Heart left ventricle (tissue), 16 donors: ENCODE data around the gene NDEL1. TPM values are rescaled to one million over a fixed set of nuclear protein-coding genes. Genes with fewer than 3 reads are reported as not detected.
A peak's percentile ranks its signal among the peaks of the same experiment; 100 is the strongest.

Experiments used
- ATAC-seq, 4 donors: fragments of 200-7000 bp; cut with Tn5 transposase; one replicate each; pipeline ENCODE4 v1.9.1; 2020 to 2022; ENCODE audit warnings: moderate library complexity in 4 of 4, mild to moderate bottlenecking in 3 of 4, moderate number of reproducible peaks in 1 of 4
- DNase-seq, 5 donors: peaks; one replicate each; pipeline ENCODE4 v3.0.0-alpha.2; 2020
- H3K27ac ChIP-seq, 12 donors: fragments of 200-600 bp; sonication (generic) in 4 of 12; one replicate each; pipeline versions ENCODE4 v1.5.0 to v1.8.0; 2016 to 2022; ENCODE audit warnings: mild to moderate bottlenecking in 2 of 12
- H3K27me3 ChIP-seq, 9 donors: fragments of 200-600 bp; sonication (generic) in 2 of 9; one replicate each; pipeline versions ENCODE4 v1.5.1 to v1.8.0; 2016 to 2022; ENCODE audit warnings: mild to moderate bottlenecking in 3 of 9
- H3K36me3 ChIP-seq, 9 donors: fragments of 200-600 bp; sonication (generic) in 2 of 9; one replicate each; pipeline versions ENCODE4 v1.5.0 to v1.8.0; 2018 to 2022; ENCODE audit warnings: mild to moderate bottlenecking in 2 of 9
- H3K4me1 ChIP-seq, 12 donors: fragments of 200-600 bp; sonication (generic) in 4 of 12; one replicate each; pipeline versions ENCODE4 v1.5.0 to v1.8.0; 2016 to 2022; ENCODE audit warnings: mild to moderate bottlenecking in 3 of 12
- H3K4me3 ChIP-seq, 12 donors: fragments of 200-600 bp; sonication (generic) in 4 of 12; one replicate each; pipeline versions ENCODE4 v1.5.0 to v1.8.0; 2017 to 2022; ENCODE audit warnings: mild to moderate bottlenecking in 9 of 12, moderate library complexity in 4 of 12
- H3K9me3 ChIP-seq, 12 donors: fragments of 200-600 bp; sonication (generic) in 4 of 12; one replicate each; pipeline versions ENCODE4 v1.5.0 to v1.8.0; 2016 to 2022; ENCODE audit warnings: mild to moderate bottlenecking in 1 of 12
- POLR2A ChIP-seq, 2 donors: fragments of 450-650 bp; IDR thresholded peaks; one replicate each; pipeline ENCODE4 v1.6.1; 2017; ENCODE audit warnings: antibody characterized with exemption in 2 of 2, mild to moderate bottlenecking in 2 of 2, moderate library complexity in 2 of 2
- WGBS, 4 donors: extraction: QIAGEN DNeasy Blood & Tissue Kit in 2 of 4; methylation state at CpG; one replicate each; pipeline versions ENCODE4 v1.1.5 to v1.1.7; 2013 to 2018; 5-methylcytosine and 5-hydroxymethylcytosine counted together
- intact Hi-C, 10 donors: fragments of 100-400 bp; cut with DNase I; formaldehyde crosslinking; loops; one replicate each; pipeline versions ENCODE4 v1.11.1 to v1.14.2; 2022
- polyA plus RNA-seq, 2 donors: library from polyadenylated mRNA; stranded (reverse); fragments of 200-250 nt; gene quantifications; one replicate each; pipeline ENCODE4 v1.2.3, GENCODE V29; 2013
- total RNA-seq, 9 donors: library from RNA; depleted of rRNA in 2 of 9; stranded (reverse); fragments of >200 nt in 2 of 9; fragmentation: NEBNext Ultra II Directional in 3 of 9; extraction: Animal tissue kit (Norgen Biotek cat#: 25700) in 3 of 9; gene quantifications; one replicate each; pipeline versions ENCODE4 v1.1.0 to v1.2.4, GENCODE V29; 2016 to 2023
- TF ChIP-seq, protein P1 (sequence below), 12 donors: fragments of 200-600 bp; sonication (generic) in 4 of 12; IDR thresholded peaks; one replicate each; pipeline versions ENCODE4 v1.5.0 to v1.8.0; 2018 to 2022; ENCODE audit warnings: antibody characterized with exemption in 12 of 12, mild to moderate bottlenecking in 5 of 12
- donor health status: ischemic (EF 13 %, LVEDD 7.1; RV severe dilation, severe dysfunction).
- donor health status: healthy with polysubstance abuse.
- donor health status: DM: no; HTN: yes; CAD: no.
- donor health status: DM: no; HTN: no; CAD: no.
- donor health status: ischemic (EF 25% LVEDD 6.9; RV normal size, moderate dysfunction).
- donor health status: ischemic (EF 25% LVEDD 5.7; RV mildly dilated, moderate dysfunction).
- donor health status: healthy.
- donor health status: DM: yes; HTN: yes; CAD: no.
- donor health status: ischemic (EF 35%, LVEDD 5.7; RV mildly dilated, moderate dysfunction).
- donor health status: nonischemic (EF 11% LVEDD 7.7; RV severe dilation, severe dysfunction).
- donor health status: DM: yes; HTN: yes; CAD: no.
- donor health status: PGD.
- donor health status: ischemic (EF 29% LVEDD 5.4; RV normal size, mild dysfunction).
- donor health status: nonischemic (EF 23%, LVEDD 6.1; RV moderate dilation, normal function).

NDEL1 gene
- total and polyA plus RNA-seq, 11 donors: 16.5 to 36.4 (median 25.8) TPM

DNA sequence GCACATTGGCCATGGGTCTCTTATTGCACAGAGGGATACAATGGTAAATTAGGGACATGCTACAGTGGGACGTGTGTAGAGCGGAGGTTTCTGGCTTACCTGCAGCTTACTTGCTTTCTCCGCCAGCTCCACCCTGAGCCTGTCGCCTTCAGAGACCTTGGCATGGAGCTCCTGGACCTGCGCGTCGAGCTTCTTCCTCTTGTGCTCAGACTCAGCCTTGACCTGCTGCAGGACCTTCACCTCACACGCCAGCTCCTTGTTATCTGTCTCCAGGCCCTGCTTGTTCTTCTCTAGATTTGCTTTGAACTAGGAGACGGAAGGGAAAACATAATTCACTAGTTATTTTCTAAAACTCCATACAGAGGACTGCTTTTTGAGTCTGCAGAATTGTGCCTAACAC is 63.5 kb downstream of the NDEL1 start:
- peaks cover 0 to 83% (median 59%) of the 10 kb centered on the region in 9 donors for H3K36me3 ChIP-seq
- H3K27me3 ChIP-seq: no peaks in the 10 kb centered on the region
- WGBS, 4 donors: 94 to 97% (median 95%) methylated on average over 9 of the region's 9 CpGs
- ATAC-seq: no peak
- H3K27ac ChIP-seq: no peak overlapping the region
- no peak for DNase-seq
- H3K4me3 ChIP-seq: no peak overlapping the region
- H3K4me1 ChIP-seq: peaks cover 0 to 14% (median 3%) of the 10 kb centered on the region in 12 donors
- intact Hi-C loops: no loop called here
- TF ChIP-seq, protein P1, sequence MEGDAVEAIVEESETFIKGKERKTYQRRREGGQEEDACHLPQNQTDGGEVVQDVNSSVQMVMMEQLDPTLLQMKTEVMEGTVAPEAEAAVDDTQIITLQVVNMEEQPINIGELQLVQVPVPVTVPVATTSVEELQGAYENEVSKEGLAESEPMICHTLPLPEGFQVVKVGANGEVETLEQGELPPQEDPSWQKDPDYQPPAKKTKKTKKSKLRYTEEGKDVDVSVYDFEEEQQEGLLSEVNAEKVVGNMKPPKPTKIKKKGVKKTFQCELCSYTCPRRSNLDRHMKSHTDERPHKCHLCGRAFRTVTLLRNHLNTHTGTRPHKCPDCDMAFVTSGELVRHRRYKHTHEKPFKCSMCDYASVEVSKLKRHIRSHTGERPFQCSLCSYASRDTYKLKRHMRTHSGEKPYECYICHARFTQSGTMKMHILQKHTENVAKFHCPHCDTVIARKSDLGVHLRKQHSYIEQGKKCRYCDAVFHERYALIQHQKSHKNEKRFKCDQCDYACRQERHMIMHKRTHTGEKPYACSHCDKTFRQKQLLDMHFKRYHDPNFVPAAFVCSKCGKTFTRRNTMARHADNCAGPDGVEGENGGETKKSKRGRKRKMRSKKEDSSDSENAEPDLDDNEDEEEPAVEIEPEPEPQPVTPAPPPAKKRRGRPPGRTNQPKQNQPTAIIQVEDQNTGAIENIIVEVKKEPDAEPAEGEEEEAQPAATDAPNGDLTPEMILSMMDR (IDR thresholded peaks at IDR 0.05): no peak
- no peak for TF ChIP-seq POLR2A (IDR thresholded peaks at IDR 0.05)
- H3K9me3 ChIP-seq: no peaks in the 10 kb centered on the region

DNA sequence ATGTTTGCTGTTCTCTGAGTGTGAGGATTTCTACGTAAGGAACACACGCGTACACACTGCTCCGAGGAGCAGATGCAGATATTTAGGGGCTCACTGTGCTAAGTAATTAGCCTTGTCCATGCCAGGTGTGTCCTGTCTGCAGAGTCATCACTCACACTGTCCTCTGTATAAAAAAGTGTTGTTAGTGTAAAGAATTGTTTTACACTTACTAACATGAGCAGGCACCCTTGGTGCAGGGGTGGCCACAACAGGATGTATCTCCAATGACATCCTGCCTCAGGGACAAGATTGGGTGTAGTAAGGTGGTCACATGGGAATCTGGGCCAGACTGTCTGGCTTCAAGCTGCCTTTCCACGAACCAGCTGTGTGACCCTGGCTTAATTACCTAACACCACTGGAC is 63.9 kb downstream of the NDEL1 start:
- Histone ChIP-seq H3K4me3 (no peak overlapping the region), H3K27me3 (no peaks in the 10 kb centered on the region), H3K36me3 (peaks cover 0 to 83% (median 59%) of the 10 kb centered on the region in 9 donors), H3K4me1 (peaks cover 0 to 17% (median 3%) of the 10 kb centered on the region in 12 donors), H3K9me3 (no peaks in the 10 kb centered on the region), H3K27ac (no peak overlapping the region)
- 76 to 83% (median 80%) methylated on average over 5 of the region's 5 CpGs for WGBS, 4 donors
- intact Hi-C loops: no loop called here
- DNase-seq (no peak), ATAC-seq (no peak)
- TF ChIP-seq, protein P1 (IDR thresholded peaks at IDR 0.05): no peak
- TF ChIP-seq POLR2A (IDR thresholded peaks at IDR 0.05): no peak

DNA sequence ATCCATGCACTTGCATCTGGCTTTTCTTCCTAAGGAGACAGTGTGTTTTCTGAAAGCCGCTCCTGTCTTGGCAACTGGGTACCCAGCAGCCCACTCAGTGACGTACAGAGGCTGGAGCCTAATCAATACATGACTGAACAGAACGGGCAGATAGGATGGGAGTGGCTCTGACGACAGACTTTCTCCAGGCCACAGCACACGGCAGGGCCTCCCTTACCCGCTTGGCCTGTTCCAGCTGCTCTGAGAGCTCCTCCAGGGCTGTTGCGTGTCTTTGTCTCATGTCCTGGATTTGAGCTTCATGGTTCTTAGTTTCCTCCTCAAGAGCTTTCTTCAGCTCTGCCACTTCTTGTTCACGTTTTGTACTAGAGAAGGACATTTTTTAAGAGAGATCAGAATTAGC is 64.9 kb downstream of the NDEL1 start:
- Histone ChIP-seq H3K9me3 (no peaks in the 10 kb centered on the region), H3K27me3 (no peaks in the 10 kb centered on the region), H3K36me3 (peaks cover 0 to 83% (median 59%) of the 10 kb centered on the region in 9 donors), H3K27ac (no peak overlapping the region), H3K4me3 (no peak overlapping the region), H3K4me1 (peaks cover 0 to 17% (median 3%) of the 10 kb centered on the region in 12 donors)
- WGBS, 4 donors: 88 to 90% (median 89%) methylated on average over 8 of the region's 8 CpGs
- no peak for TF ChIP-seq POLR2A (IDR thresholded peaks at IDR 0.05)
- TF ChIP-seq, protein P1 (IDR thresholded peaks at IDR 0.05): no peak
- ATAC-seq (no peak), DNase-seq (no peak)
- intact Hi-C loops: no loop called here

DNA sequence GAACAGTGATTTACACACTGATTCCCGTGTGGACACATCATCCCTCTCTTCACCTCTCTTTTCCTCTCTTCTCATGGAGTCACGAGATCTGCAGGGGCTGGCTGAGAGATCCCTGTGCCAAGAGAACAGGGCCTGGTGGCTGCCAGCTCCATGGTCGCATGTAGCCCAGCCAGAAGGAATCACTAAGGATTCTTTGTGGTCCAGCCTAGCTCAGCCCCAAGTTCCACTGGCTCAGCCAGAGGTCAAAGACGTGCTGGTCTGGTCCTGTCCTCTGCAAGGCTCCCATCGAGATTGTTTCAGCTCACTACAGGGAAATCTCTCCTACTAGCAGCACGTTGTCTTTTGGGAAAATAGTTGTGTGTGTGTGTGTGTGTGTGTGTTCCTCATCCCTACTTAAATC is 66.4 kb downstream of the NDEL1 start:
- Histone ChIP-seq H3K27ac (peak overlapping the region in 3 of 12 donors; percentile 54 to 83 (median 64)), H3K9me3 (no peaks in the 10 kb centered on the region), H3K4me1 (peaks cover 0 to 17% (median 3%) of the 10 kb centered on the region in 12 donors), H3K27me3 (no peaks in the 10 kb centered on the region), H3K4me3 (no peak overlapping the region), H3K36me3 (peaks cover 0 to 83% (median 60%) of the 10 kb centered on the region in 9 donors)
- intact Hi-C loops: no loop called here
- ATAC-seq (no peak), DNase-seq (no peak)
- WGBS, 4 donors: 50 to 72% (median 64%) methylated on average over 6 of the region's 6 CpGs
- TF ChIP-seq, protein P1 (IDR thresholded peaks at IDR 0.05): no peak
- no peak for TF ChIP-seq POLR2A (IDR thresholded peaks at IDR 0.05)
